ENCODE data around the gene HSPA2.

The HSPA2 gene

GRCh38 chr14:64540208-64541202, at the start of gene HSPA2:
TSS of gene HSPA2 (plus strand) at chr14:64540741. CDS start at chr14:64540850, 109 bp downstream.
- peak within 1 kb of the TSS; percentile 68 for H3K27ac ChIP-seq

GRCh38 chr14:64491637-64492036, 48.9 kb upstream of the HSPA2 start:
- no peak overlapping the region for H3K27ac ChIP-seq
- no peak for TF ChIP-seq CTCF (conservative IDR thresholded peaks at IDR 0.05)

More at GRCh38 chr14:64540208-64541202, at the start of gene HSPA2:
- peak; percentile 81 for TF ChIP-seq CTCF (conservative IDR thresholded peaks at IDR 0.05)

- H3K27ac ChIP-seq: no peak overlapping the region
- no peak for TF ChIP-seq CTCF (conservative IDR thresholded peaks at IDR 0.05)
Measured at GRCh38 chr14:64493455-64493854, 47.1 kb upstream of the HSPA2 start.

- TF ChIP-seq CTCF (conservative IDR thresholded peaks at IDR 0.05): no peak
- no peak overlapping the region for H3K27ac ChIP-seq
Measured at GRCh38 chr14:64495252-64495651, 45.3 kb upstream of the HSPA2 start.

- TF ChIP-seq CTCF (conservative IDR thresholded peaks at IDR 0.05): no peak
- H3K27ac ChIP-seq: peak overlapping the region; percentile 8; the same call in 1 of the 2 replicates
Measured at GRCh38 chr14:64496764-64497163, 43.8 kb upstream of the HSPA2 start.

DNA sequence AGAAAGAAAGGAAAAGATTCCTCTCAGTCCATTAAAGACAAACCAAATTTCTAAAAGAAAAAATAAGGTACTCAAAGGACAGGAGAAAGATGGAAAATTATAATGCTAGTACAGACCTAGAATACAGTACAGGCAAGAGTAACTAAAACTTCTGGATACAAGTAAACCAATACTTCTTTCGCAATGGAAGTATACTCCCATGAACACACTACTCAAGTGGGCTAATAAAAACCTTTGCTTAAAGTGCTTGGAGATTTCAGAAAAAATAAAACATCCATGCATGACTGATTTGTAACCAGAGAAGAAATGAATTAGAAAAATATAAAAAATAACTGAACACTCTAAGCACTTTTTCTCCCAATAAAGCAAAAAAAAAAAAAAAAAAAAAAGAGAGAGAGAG, 40.5 kb upstream of the HSPA2 start:
- peak overlapping the region; percentile 98 for H3K27ac ChIP-seq
- no peak for TF ChIP-seq CTCF (conservative IDR thresholded peaks at IDR 0.05)

- TF ChIP-seq CTCF (conservative IDR thresholded peaks at IDR 0.05): no peak
- peak overlapping the region; percentile 98 for H3K27ac ChIP-seq
Measured at GRCh38 chr14:64501411-64502171, 39.0 kb upstream of the HSPA2 start.
